Muscle of back (tissue), 11 donors: ENCODE measurements around the gene NNT. TPM values are rescaled to one million over a fixed set of nuclear protein-coding genes. Genes with fewer than 3 reads are reported as not detected.
A peak's percentile ranks its signal among the peaks of the same experiment; 100 is the strongest.
"Not testable (repeated sequence)": the region's sequence is repeated elsewhere in the genome, so short reads cannot be mapped to it uniquely, and the experiment has no call there.

Experiments used
- DNase-seq, 3 donors: peaks; one replicate each; pipeline versions ENCODE4 v3.0.0 to v3.0.0-alpha.2; 2013
- polyA plus RNA-seq, 10 donors: library from polyadenylated mRNA; unstranded; fragments of 120-200 nt; gene quantifications; one replicate each; pipeline ENCODE4 v1.2.1, GENCODE V29; 2013; ENCODE audit not compliant: insufficient read length in 10 of 10

Gene NNT
- polyA plus RNA-seq, 10 donors = 68.7 to 128 (median 93.9) TPM

DNA sequence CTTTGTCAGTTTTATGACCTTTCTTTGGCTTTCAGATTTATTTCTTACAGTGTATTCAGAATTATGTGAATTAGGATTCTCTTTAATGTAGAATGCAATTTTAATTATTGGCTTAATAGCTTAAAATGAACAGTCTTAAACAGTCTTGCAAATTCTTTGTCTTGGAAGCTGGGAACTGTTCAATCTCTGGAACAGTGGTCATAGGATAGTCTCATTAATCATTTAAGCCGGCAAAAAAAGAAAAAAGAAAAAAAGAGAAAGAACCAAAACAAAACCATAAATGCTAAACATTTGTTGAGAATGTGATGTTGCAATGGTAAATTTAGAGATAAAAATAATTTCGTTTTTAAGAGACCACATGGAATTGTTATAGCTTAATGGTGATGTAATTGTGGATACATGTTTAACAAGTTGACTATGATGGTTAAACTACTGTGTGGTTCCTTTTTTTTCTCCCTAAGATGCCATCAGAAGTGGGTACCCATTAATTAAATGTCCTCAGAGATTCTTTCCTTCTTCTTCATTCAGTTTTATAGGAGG lies 61.6 kb downstream of the NNT start:
- no peak for DNase-seq

- not testable (repeated sequence) for DNase-seq
These were observed 62.8 kb downstream of the NNT start for GRCh38 chr5:43665749-43666148.

- DNase-seq = not testable (repeated sequence)
These were observed 63.7 kb downstream of the NNT start for GRCh38 chr5:43666728-43667127.

- not testable (repeated sequence) for DNase-seq
These were observed 64.4 kb downstream of the NNT start for GRCh38 chr5:43667379-43667778.

GRCh38 chr5:43674536-43674935 lies 71.6 kb downstream of the NNT start:
- no peak for DNase-seq

DNA sequence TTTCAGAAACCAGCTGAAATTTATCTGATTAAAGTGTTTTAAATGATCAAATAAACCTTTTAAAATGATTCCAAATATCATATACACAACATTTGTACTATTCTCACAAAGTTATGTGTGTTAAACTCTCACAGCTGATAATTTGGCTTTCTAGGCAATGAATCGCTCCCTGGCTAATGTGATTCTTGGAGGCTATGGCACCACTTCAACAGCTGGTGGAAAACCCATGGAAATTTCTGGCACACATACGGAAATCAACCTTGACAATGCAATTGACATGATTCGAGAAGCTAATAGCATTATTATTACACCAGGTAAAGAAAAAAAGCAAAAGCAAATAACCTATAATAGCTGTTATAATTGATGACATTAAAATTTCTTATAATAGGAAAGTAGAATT lies 72.4 kb downstream of the NNT start:
- DNase-seq = no peak

- DNase-seq = no peak
These were observed 73.3 kb downstream of the NNT start for GRCh38 chr5:43676083-43676840.

DNA sequence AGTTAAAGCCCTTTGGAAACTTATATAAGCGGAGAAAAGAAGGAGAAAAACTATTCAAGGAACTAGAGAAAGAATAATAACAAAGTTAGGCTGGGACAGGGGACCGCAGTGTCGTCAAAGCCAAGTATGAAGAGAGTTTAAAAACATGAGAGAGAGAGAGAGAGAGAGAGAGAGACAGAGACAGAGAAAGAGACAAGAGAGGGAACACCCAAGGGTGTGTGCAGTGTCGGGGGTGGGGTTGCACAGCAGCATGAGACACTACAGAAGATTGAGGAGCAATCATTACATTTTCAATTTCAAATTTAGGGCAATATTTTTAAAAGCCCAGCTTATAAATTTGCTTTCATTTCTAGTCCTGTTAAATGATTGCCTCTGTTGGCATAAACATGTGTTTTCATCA lies 74.3 kb downstream of the NNT start:
- DNase-seq = no peak

DNA sequence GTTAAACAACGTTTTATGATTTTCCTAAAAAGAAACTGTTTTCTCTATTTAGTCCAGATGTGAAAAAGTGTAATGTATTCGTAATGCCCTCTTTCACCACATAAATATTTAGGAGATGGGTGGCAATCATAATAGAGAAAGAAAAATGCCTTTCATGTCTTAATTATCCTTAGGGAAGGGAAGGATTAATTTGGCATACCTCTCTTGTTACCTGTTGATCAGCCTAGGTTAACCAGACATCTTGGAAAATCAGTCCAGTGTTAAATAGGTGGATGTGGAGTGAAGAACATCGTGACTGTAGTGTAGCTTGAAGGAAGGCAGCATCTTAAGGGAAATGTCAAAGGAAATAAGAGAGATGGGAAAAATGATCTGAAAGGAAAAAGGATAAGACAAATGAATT lies 76.2 kb downstream of the NNT start:
- DNase-seq = no peak

- peak in 1 of 3 donors; percentile 14 for DNase-seq
These were observed 77.3 kb downstream of the NNT start for GRCh38 chr5:43680286-43680685.

GRCh38 chr5:43683884-43684471 lies 81.0 kb downstream of the NNT start:
- DNase-seq = no peak

GRCh38 chr5:43685252-43685950 lies 82.4 kb downstream of the NNT start:
- no peak for DNase-seq

DNA sequence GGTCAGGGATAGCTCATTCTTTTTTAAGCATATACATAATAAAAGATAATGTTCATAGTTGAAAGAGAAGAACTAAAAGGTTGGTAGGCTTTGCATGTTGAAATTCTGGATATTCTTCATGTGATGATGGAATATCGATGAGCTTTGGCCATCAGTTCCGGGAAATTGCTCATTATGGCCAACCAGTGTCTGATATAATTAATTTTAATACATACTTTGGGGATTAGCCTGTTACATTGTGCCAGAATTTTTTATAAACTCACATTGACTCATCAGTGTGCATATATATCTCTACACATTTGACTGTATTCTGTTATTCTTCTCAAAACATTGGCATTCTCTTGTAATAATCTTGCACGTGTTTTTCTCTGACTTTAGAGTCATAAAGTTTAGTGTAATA lies 84.3 kb downstream of the NNT start:
- DNase-seq = no peak

- no peak for DNase-seq
These were observed 88.3 kb downstream of the NNT start for GRCh38 chr5:43691275-43691674.

DNA sequence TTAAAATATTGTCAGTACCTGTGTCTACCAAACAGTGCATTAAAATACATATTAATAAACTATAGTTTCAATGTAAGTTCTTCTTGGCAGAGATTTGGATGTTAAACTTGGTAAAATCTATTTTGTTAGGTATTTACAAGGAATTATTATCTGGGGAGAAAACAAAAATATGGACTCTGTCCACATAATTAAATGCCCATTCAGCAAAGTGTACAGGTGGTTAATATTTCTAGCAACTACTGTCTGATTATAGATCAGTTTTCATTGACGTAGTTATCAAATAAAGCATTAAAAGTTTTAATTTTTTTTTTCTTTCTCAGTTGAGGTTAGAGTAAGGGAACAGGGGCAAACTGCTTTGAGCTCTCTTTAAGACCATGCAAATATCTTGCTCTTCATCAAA lies 88.9 kb downstream of the NNT start:
- DNase-seq = no peak

- no peak for DNase-seq
These were observed 90.4 kb downstream of the NNT start for GRCh38 chr5:43693411-43693810.

DNA sequence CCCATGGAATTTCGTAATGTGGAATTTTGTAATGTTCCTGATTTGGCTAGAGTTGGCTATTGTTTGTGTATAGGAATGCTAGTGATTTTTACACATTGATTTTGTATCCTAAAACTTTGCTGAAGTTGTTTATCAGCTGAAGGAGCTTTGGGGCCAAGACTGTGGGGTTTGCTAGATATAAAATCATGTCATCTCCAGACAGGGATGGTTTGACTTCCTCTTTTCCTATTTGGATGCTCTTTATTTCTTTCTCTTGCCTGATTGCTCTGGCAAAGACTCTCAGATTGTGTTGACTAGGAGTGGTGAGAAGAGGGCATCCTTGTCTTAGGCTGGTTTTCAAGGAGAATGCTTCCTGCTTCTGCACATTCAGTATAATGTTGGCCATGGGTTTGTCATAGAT lies 91.0 kb downstream of the NNT start:
- DNase-seq = no peak

GRCh38 chr5:43696444-43696843 lies 93.5 kb downstream of the NNT start:
- DNase-seq = not testable (repeated sequence)

GRCh38 chr5:43699910-43700309 lies 96.9 kb downstream of the NNT start:
- DNase-seq = no peak

- no peak for DNase-seq
These were observed 97.6 kb downstream of the NNT start for GRCh38 chr5:43700601-43701000.

- DNase-seq = no peak
These were observed 98.2 kb downstream of the NNT start for GRCh38 chr5:43701227-43701626.

GRCh38 chr5:43702293-43702692 lies 99.3 kb downstream of the NNT start:
- DNase-seq = no peak

- peak in 2 of 3 donors; percentile 12 to 22 for DNase-seq
These were observed 99.8 kb downstream of the NNT start for GRCh38 chr5:43702815-43703214.
